ENCODE measurements around the gene DHX15. TPM values are rescaled to one million over a fixed set of nuclear protein-coding genes. Genes with fewer than 3 reads are reported as not detected.

DHX15 gene
- total RNA-seq, 1 experiment from 2014 or later = 229 TPM

DNA sequence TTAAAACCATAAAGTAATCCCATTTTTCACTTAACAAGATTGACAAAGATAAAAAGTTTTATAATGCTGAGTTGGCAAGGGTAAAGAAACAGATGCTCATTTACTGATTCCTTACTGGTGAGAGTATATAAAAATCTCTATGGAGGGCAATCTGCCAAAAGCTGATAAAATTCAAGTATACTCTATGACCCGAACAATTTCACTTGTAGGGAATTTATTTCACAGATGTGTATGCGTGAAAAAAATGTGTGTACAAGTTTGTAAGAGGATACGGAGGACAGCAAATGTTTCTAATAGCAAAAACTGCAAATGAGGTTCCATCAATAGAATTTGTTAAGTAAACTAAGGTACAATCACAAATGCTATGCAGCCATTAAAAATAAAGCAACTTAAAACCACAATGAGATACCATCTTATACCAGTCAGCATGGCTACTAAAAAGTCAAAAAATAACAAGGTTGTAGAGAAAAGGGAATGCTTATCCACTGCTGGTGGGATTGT, 23.4 kb downstream of the DHX15 start:
- Histone ChIP-seq H3K4me3 (ENCODE audit: low read length) (no peak overlapping the region), H3F3A (ENCODE audit: low read length, unreplicated experiment) (peaks cover 3% of the 10 kb centered on the region), H3K27ac (ENCODE audit: low read length) (no peak overlapping the region), H4K20me1 (ENCODE audit: low read length) (peaks cover 93% of the 10 kb centered on the region), H3K27me3 (ENCODE audit: low read length) (no peaks in the 10 kb centered on the region), H3K9ac (ENCODE audit: low read length) (no peak overlapping the region), H3K4me1 (ENCODE audit: insufficient read depth, low read length) (peaks cover 44% of the 10 kb centered on the region), H3K79me2 (ENCODE audit: low read length) (peaks cover 100% of the 10 kb centered on the region), H3K36me3 (ENCODE audit: low read depth, low read length) (peaks cover 39% of the 10 kb centered on the region; the same call in 1 of the 2 replicates), H3K4me2 (ENCODE audit: low read length) (no peak overlapping the region), H3K9me3 (ENCODE audit: low read length) (no peaks in the 10 kb centered on the region), H3K9me2 (replicated peaks; ENCODE audit: low read length) (no peaks in the 10 kb centered on the region), H2AFZ (ENCODE audit: low read length) (no peak overlapping the region)
- TF ChIP-seq EZH2 (IDR thresholded peaks at IDR 0.05; ENCODE audit: low read length, unreplicated experiment) = no peak
- TF ChIP-seq CTCF (conservative IDR thresholded peaks at IDR 0.05; ENCODE audit: low read depth, low read length) = no peak
- TF ChIP-seq EZH2phosphoT487 (IDR thresholded peaks at IDR 0.05; ENCODE audit: borderline replicate concordance, low read length) = no peak
- no TSS peak for BruUV-seq (replicated peaks)
- intact Hi-C loops (cut with micrococcal nuclease) = no loop called here
- POLR2A ChIA-PET (ENCODE audit: unreplicated experiment) = interaction anchor here (0.7 kb wide), 1 partner anchor 18 kb away, joined by 5 read pairs; no protein-coding TSS in a partner anchor
- DNase-seq (peak; percentile 15), ATAC-seq (no peak)
- CTCF ChIA-PET = no interaction called here

- no peak for TF ChIP-seq EZH2 (IDR thresholded peaks at IDR 0.05; ENCODE audit: low read length, unreplicated experiment)
- 0 out of 2 replicates have a peak, but pooled peaks have one; percentile 21 for TF ChIP-seq CTCF (conservative IDR thresholded peaks at IDR 0.05; ENCODE audit: low read depth, low read length)
- peak overlapping the region; percentile 36; the same call in 1 of the 2 replicates for H3K4me2 ChIP-seq (ENCODE audit: low read length)
- no peaks in the 10 kb centered on the region for H3K27me3 ChIP-seq (ENCODE audit: low read length)
- peaks cover 44% of the 10 kb centered on the region for H3K4me1 ChIP-seq (ENCODE audit: insufficient read depth, low read length)
- H2AFZ ChIP-seq (ENCODE audit: low read length) = no peak overlapping the region
- H3K9me2 ChIP-seq (replicated peaks; ENCODE audit: low read length) = no peaks in the 10 kb centered on the region
- BruUV-seq (replicated peaks) = no TSS peak
- H3K4me3 ChIP-seq (ENCODE audit: low read length) = no peak overlapping the region
- ChIA-PET CTCF (interaction anchor here (0.5 kb wide), 1 partner anchor 98 kb away, joined by 3 read pairs; no protein-coding TSS in a partner anchor), POLR2A (ENCODE audit: unreplicated experiment) (no interaction called here)
- no peak overlapping the region for H3K9ac ChIP-seq (ENCODE audit: low read length)
- no peak for DNase-seq
- ATAC-seq = 0 out of 2 replicates have a peak, but pooled peaks have one; percentile 19
- intact Hi-C loops (cut with micrococcal nuclease) = loop anchor here (2.0 to 5.0 kb wide), 2 partner anchors 37 to 235 kb away; partner anchors contain the start of gene SOD3
- peaks cover 100% of the 10 kb centered on the region for H3K79me2 ChIP-seq (ENCODE audit: low read length)
- peaks cover 89% of the 10 kb centered on the region for H4K20me1 ChIP-seq (ENCODE audit: low read length)
- no peak overlapping the region for H3K27ac ChIP-seq (ENCODE audit: low read length)
- H3F3A ChIP-seq (ENCODE audit: low read length, unreplicated experiment) = peaks cover 8% of the 10 kb centered on the region
- no peaks in the 10 kb centered on the region for H3K9me3 ChIP-seq (ENCODE audit: low read length)
- H3K36me3 ChIP-seq (ENCODE audit: low read depth, low read length) = peaks cover 38% of the 10 kb centered on the region; the same call in 1 of the 2 replicates
Measured at GRCh38 chr4:24559889-24560288, 24.5 kb downstream of the DHX15 start.

All from PC-3 (cell line).